Measurements from ENCODE around the gene FRY. TPM values are rescaled to one million over a fixed set of nuclear protein-coding genes. Genes with fewer than 3 reads are reported as not detected.

Gene FRY
- total and polyA plus RNA-seq, 2 of the 13 experiments (the other 11 are each of a cell fraction or from before 2014, with no cell fraction given), result 8.2 to 13.1 TPM

GRCh38 chr13:32124743-32125142, 93.2 kb downstream of the FRY start:
- no TSS peak for BruUV-seq (replicated peaks)
- WGBS (ENCODE audit: low lambda C conversion rate), result 97% methylated on average over 3 of the region's 3 CpGs
- Histone ChIP-seq H3K79me2 (ENCODE audit: insufficient read depth, low read length) (no peaks in the 10 kb centered on the region), H3K4me3 (replicated peaks in 1 of 3; ENCODE audit: insufficient read depth in 1 of 3, low read depth in 2 of 3, low read length in 3 of 3) (no peak overlapping the region), H3K27me3 (ENCODE audit: control insufficient read depth in 1 of 2, insufficient read depth in 2 of 2, low read length in 2 of 2) (no peaks in the 10 kb centered on the region), H2AFZ (ENCODE audit: low read length) (no peak overlapping the region), H3K27ac (ENCODE audit: extremely low read length, insufficient read depth, low read length) (no peak overlapping the region), H3K36me3 (replicated peaks in 1 of 2; ENCODE audit: control insufficient read depth in 1 of 2, insufficient read depth in 2 of 2, low read length in 2 of 2) (peaks cover 5 to 7% of the 10 kb centered on the region in 2 experiments; a peak in 4 of 5 replicates), H4K20me1 (ENCODE audit: insufficient read depth, low read length) (no peaks in the 10 kb centered on the region), H3K9me3 (ENCODE audit: low read length) (peaks cover 12% of the 10 kb centered on the region), H3K4me1 (ENCODE audit: insufficient read depth, low read length) (no peaks in the 10 kb centered on the region), H3K4me2 (ENCODE audit: low read depth, low read length) (no peak overlapping the region), H3K9ac (ENCODE audit: insufficient read depth, low read depth, low read length) (no peak overlapping the region)
- ATAC-seq (no peak), DNase-seq (ENCODE audit: low spot score) (no peak), FAIRE-seq (no peak)
- intact Hi-C loops (cut with micrococcal nuclease; ENCODE audit: unreplicated experiment) (no loop called here), in situ Hi-C loops (cut with HindIII; ENCODE audit: extremely low pct_ligation_motif_present, low pct_unique_long_range_greater_than_20kb) (loop anchor here (25.0 kb wide), 1 partner anchor 87 kb away; the partner anchor contains the start of gene FRY)
- ChIA-PET POLR2A (no interaction called here), CTCF (ENCODE audit: low intra/inter-chr PET ratio, low total read pairs) (no interaction called here)
- TF ChIP-seq ZMYM3 (CRISPR knock-in tag; IDR thresholded peaks at IDR 0.05) (no peak), ZNF691 (CRISPR knock-in tag; IDR thresholded peaks at IDR 0.05; ENCODE audit: borderline replicate concordance, low read depth) (no peak), PHF8 (CRISPR knock-in tag; IDR thresholded peaks at IDR 0.05) (no peak), SNAPC5 (CRISPR knock-in tag; IDR thresholded peaks at IDR 0.05; ENCODE audit: borderline replicate concordance) (no peak), REST (IDR thresholded peaks at IDR 0.05; ENCODE audit: borderline replicate concordance in 1 of 2, low read depth in 1 of 2, low read length in 2 of 2) (no peak), NFIC (IDR thresholded peaks at IDR 0.05; ENCODE audit: low read length) (no peak), NR3C1 (CRISPR knock-in tag; IDR thresholded peaks at IDR 0.05) (no peak), TEAD3 (CRISPR knock-in tag; optimal IDR thresholded peaks at IDR 0.05; ENCODE audit: borderline replicate concordance) (no peak), PHF20 (CRISPR knock-in tag; IDR thresholded peaks at IDR 0.05) (no peak), MTF2 (CRISPR knock-in tag; IDR thresholded peaks at IDR 0.05; ENCODE audit: borderline replicate concordance) (no peak)

Data from HepG2 (cell line).